GM18870 (cell line): ENCODE results near the gene ADAMTS17.
A peak's percentile ranks its signal among the peaks of the same experiment; 100 is the strongest.

ENCODE experiments used
- ATAC-seq: cut with Tn5 transposase; IDR thresholded peaks from one replicate; pipeline ENCODE4 v1.9.1; 2021; ENCODE audit warnings: moderate library complexity; ENCODE audit not compliant: unreplicated experiment

ADAMTS17 gene

DNA sequence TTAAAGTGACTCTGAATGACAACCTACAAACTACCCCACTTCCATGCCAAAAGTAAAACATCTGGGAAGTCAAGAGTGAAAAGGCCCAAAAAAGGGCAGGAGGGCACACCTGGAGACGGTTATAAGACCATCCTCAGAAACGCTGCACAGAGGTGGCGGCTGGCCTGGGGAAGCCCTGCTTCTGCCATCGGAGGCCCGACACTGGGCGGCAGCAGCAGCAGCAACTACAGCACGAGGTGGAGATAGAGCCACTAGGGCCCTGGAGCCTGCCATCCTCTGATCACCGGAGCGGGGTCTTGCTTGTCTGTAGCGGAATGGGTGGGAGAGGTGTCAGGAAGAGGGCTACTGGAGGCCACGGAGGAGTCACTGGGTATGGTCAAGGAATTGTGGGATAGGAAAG lies 283.3 kb downstream of the ADAMTS17 start:
- ATAC-seq: no peak

- no peak for ATAC-seq
Observed at GRCh38 chr15:100057281-100057680, 284.5 kb downstream of the ADAMTS17 start.

DNA sequence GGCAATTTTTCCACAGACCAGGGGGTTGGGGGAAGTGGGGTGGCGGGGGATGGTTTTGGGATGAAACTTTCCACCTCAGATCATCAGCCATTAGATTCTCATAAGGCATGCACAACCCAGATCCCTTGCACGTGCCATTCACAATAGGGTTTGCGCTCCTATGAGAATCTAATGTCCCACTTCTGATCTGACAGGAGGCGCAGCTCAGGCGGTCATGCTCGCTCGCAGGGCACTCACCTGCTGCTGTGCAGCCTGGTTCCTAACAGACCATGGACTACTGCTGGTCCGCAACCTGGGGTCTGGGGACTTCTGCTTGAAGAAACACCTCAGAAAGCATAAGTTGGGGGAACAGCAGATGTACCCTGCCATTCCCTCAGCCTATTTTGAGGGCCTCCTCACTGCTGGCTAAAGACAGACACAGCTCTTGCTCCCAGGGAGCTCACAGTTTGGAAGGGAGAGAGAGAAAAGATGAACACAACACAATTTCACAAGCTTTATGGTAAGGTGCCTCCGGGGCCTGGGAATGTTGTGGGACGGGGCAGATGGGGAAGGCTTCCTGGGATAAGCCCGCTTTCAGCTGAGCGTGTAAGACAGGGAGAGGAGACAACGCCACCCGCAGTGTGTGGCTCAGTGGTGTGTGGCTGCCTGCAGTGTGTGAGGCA lies 285.2 kb downstream of the ADAMTS17 start:
- ATAC-seq: no peak

GRCh38 chr15:100055821-100056220 lies 286.0 kb downstream of the ADAMTS17 start:
- peak; percentile 60 for ATAC-seq

DNA sequence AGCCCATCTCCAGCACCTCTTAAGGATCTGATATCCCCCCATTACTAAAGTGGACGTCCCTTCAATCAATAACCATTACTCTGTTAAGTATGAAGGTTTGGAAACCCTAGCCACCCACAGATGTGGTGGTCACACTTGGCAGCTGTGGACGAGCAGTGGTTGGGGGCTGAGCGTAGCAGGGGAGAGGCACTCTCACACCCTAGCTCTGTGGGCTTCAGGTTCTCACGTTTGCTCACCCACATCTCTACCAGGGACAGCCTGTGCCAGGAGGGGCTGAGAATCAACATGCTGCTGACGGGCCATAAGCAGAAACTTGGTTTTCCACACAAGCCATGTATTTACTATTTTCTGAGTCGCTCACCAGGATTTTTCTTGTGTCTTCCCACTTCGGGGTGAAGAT lies 287.2 kb downstream of the ADAMTS17 start:
- no peak for ATAC-seq

DNA sequence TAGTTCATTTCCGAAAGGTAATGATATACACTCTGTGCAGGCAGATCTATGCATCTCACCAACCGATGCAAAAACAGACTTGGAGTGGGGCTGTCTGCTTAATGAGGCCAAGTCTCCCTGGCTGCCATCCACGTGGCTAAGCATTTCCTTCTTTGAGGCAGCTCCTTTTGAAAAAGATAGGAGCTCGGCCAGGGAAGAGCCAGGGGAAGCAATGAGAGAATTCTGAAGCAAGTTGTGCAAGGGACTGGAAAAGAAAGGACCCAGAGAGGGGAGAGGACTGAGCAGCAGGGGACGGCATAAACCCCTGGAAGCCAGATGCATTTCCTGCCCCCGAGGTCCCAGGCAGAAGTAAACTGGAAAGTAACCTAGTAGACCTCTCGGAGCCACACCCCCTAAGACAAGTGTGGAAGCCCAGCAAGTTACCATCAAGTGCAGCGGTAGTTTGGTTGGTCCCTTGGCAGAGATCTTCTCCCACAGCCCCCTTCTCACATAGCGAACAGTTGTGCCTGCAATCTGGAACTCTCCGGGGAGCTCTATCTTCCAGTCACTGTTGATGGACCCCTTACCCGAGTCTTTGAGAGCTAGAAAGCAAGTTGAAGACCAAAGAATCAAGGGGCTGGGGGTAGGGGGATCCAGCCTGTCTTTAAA lies 288.2 kb downstream of the ADAMTS17 start:
- no peak for ATAC-seq

DNA sequence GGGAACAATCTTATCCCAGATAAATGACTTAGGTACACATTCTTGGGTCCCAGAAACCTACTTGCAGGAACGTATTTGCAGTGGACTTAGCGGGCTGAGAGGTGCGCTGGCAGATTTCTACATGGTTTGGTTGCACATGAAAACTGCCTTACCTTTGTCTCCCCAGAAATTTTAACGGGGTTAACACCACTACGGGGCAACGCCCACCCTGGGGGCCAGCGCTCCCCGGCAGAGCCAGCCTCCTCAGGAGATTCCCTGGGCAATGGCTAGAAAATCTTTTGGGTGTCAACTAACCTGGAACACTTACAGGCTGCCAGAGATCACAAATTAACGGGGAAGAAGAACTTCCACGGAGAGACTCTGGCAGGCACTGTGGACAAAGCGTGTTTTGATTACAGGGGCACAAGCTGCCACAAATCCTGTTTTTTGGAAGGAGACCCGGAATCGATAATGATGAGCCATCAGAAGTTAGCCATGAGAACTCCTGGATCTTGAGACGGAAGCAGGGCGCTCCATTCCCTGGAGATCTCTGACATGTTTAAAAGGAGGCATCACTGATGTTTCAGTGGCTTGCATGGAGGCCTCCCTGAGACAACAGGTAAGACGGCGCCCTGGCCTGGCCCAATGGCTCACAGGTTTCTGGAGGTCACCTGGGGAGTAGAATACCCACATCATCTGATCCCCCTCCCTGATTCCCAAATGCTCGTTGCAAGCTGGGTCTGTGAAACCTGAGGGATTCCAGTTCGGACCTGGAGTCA lies 288.9 kb downstream of the ADAMTS17 start:
- ATAC-seq: no peak

GRCh38 chr15:100050877-100051786 lies 290.6 kb downstream of the ADAMTS17 start:
- ATAC-seq: no peak

DNA sequence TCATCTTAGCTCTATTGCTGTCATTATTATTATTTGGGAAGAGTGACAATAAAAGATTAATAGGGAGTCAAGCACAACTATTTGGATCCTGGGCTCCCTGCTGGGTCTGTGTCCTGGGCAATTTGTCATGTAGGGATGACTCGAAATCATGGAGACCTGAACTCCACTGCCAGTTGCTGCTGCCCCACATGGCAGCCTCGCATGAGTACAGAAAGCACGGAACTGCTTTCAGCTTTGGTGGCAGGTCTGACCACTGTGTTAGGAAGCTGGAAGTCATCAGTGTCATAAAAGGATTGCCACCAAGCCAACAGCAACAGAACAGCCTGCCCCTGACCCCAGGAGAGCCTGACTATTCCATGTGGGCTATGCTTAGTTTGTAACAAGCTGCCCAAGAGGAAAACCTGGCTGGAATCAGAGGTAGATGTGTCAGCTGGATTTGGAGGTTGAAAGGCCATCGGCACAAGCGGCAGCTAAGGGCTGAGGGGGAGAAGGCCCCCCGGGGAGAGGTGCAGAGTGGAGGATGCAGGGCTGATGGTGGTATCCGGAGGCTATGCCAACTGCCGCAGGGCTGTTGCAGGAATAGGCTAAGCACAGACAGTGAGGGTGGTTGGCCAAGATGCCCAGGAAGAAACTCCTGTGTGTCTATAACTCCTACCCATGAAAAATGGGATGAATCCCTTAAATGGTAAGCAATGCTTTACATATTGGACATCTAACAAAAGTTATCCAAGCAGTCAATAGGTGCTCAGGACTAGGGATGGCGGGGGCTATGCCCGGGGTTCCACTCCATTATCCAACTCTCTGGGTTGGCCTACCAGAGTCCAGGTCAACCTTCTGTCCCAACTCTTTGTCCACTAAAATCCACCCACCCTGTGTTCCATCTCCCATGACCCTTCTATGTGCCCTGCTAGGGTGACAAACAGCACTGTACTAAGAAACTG lies 291.6 kb downstream of the ADAMTS17 start:
- no peak for ATAC-seq

DNA sequence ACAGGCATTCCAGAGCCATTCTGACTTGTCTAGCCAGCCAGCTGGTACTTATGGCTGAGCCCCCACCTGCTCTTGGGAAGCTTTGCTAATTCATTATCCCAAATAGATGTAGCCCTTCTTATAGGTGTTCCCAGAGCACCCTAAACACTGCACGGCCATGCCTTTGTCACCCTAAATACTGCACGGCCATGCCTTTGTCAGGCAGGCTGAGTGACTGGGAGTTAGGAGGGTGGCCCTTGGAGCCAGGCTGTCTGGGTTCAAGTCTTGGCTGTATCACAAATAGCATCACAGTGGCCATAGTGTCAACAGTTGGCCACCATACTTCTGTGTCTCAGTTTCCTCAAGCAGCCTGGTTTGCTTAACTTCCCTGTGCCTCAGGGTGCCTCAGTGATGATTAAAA lies 292.3 kb downstream of the ADAMTS17 start:
- ATAC-seq: no peak

GRCh38 chr15:100048736-100049135 lies 293.0 kb downstream of the ADAMTS17 start:
- ATAC-seq: no peak

GRCh38 chr15:100043692-100044091 lies 298.1 kb downstream of the ADAMTS17 start:
- ATAC-seq: no peak

GRCh38 chr15:100043068-100043641 lies 298.6 kb downstream of the ADAMTS17 start:
- no peak for ATAC-seq

- ATAC-seq: no peak
Observed at GRCh38 chr15:100042558-100042957, 299.2 kb downstream of the ADAMTS17 start.

DNA sequence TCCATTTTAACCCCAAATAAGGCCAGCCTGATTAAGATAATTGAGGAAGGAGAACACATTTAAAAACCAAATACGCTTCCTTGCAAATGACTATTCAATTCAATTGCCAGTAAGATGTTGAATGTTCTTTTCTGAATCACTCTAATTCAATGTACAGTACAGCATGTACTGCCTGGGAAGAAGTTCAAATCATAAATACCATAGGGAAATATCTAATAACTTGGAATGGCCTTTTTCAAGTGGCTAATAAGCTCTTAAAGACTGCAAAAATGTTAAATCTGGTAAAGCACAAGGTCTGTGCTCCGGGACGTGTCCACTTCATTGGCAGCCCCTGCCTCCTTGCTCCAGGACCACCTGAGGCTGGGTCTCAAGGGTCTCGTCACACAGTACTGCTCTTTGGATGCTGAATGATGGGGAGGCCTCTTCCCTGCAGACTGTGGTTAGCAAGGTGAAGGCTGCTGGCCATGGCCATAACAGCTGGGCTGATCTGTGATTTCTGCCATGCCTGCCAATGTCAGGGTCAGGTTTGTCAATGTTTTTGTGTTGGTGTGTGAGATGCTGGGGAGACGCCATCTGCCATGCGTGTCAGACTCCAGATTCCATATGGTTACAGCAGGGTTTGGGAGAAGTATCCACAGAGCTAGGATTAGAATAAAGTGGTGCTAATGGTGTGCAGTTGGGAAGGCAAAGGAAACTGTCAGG lies 300.5 kb downstream of the ADAMTS17 start:
- no peak for ATAC-seq

GRCh38 chr15:100039994-100040393 lies 301.8 kb downstream of the ADAMTS17 start:
- ATAC-seq: no peak

DNA sequence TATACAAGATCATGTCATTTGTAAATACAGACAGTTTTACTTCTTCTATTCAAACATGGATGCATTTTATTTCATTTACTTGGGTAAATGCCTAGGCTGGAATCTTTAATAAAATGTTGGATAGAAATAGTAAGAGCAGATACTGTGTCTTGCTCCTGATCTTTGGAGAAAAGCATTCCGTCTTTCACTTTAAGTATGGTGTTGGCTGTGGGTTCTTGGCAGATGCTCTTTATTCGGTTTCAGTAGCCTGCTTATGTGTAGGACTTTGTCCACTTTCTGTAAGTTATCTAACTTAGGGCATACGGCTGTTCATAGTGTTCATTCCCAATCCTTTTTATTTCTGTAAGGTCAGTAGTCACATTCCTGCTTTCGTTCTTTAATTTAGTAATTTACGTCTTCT lies 303.0 kb downstream of the ADAMTS17 start:
- no peak for ATAC-seq

DNA sequence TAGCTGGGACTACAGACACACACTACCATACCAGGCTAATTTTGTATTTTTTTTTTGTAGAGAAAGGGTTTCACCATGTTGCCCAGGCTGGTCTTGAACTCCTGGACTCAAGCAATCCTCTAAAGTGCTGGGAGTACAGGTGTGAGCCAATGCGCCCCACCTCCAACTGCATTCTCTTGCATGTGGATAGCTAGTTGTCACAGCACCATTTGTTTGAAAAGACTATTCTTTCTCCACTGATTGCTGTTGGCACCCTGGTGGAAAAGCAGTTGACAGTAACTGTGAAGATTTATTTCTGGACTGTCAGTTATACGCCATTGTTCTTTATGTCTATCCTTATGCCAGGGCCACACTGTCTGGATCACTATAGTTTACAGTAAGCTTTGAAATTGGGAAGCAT lies 303.9 kb downstream of the ADAMTS17 start:
- no peak for ATAC-seq

DNA sequence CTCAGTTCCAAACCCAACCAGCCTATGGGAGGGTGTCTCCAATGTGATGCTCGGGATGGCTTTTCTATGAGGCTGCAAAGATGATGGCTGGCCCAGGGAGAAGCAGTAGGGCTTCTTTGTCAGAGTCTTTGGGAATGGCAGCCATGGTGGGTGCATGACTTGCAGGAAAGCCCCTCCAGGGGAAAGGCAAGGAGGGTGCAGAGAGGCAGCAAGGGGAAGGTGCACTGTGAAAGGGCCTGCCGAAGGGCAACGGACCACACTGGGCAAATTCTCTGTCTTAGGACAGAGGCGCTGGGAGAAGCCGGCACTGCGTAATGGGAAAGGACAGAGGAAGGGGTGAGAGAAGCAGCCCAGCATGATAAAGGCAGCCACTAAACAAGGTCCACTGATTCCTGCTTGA lies 305.8 kb downstream of the ADAMTS17 start:
- ATAC-seq: no peak
